Right cardiac atrium (tissue), 5 donors: ENCODE measurements around the gene ENAH. TPM values are rescaled to one million over a fixed set of nuclear protein-coding genes. Genes with fewer than 3 reads are reported as not detected.
"Not testable (repeated sequence)": the region's sequence is repeated elsewhere in the genome, so short reads cannot be mapped to it uniquely, and the experiment has no call there.

ENCODE experiments used
- ATAC-seq, 2 donors: fragments of 200-7000 bp; cut with Tn5 transposase; one replicate each; pipeline versions ENCODE4 v1.8.0 to v1.9.1; 2020; ENCODE audit warnings: moderate library complexity in 2 of 2, mild to moderate bottlenecking in 1 of 2
- DNase-seq, 3 donors: peaks; one replicate each; pipeline ENCODE4 v3.0.0-alpha.2; 2020
- H3K27ac ChIP-seq: one replicate; pipeline ENCODE4 v1.5.1; 2013; ENCODE audit warnings: mild to moderate bottlenecking, low read length, control low read depth, moderate library complexity
- H3K27me3 ChIP-seq: one replicate; pipeline ENCODE4 v1.6.1; 2013; ENCODE audit not compliant: control insufficient read depth, insufficient read depth
- H3K4me1 ChIP-seq: one replicate; pipeline ENCODE4 v1.6.1; 2013; ENCODE audit warnings: low read length; ENCODE audit not compliant: control insufficient read depth, insufficient read depth
- H3K4me3 ChIP-seq: one replicate; pipeline ENCODE4 v1.5.1; 2013; ENCODE audit warnings: low read length, control low read depth
- H3K9me3 ChIP-seq: one replicate; pipeline ENCODE4 v1.6.1; 2013; ENCODE audit warnings: low read length; ENCODE audit not compliant: control insufficient read depth
- WGBS: extraction: QIAGEN DNeasy Blood & Tissue Kit; methylation state at CpG from one replicate; pipeline ENCODE4 v1.1.7; 2013; 5-methylcytosine and 5-hydroxymethylcytosine counted together
- intact Hi-C, 4 donors: fragments of 100-400 bp; cut with DNase I; formaldehyde crosslinking; loops; one replicate each; pipeline versions ENCODE4 v1.11.0 to v1.14.0; 2022 to 2023
- long read RNA-seq, 4 donors: library from polyadenylated mRNA; unstranded; transcript quantifications; one replicate each; pipeline ENCODE4 v2.0.0, GENCODE V29; 2020 to 2021
- polyA plus RNA-seq: library from polyadenylated mRNA; stranded (reverse); fragments of 200-250 nt; gene quantifications from one replicate; pipeline ENCODE4 v1.2.3, GENCODE V29; 2013
- total RNA-seq, 4 donors: library from RNA; stranded (reverse); fragmentation: NEBNext Ultra II Directional; extraction: Animal tissue kit (Norgen Biotek cat#: 25700); gene quantifications; one replicate each; pipeline ENCODE4 v1.2.1, GENCODE V29; 2021
- donor health status: healthy with polysubstance abuse.
- donor health status: DM: no; HTN: yes; CAD: no.
- donor health status: DM: no; HTN: no; CAD: no.
- donor health status: DM: no; HTN: yes; CAD: no; lungs with severe emphysema.
- donor health status: DM: yes; HTN: yes; CAD: no.

The ENAH gene
- total RNA-seq (100 to 1,000 TPM in 3 of 4 donors, 10 to 100 TPM in 1; 99.0 to 132 (median 115) TPM), polyA plus RNA-seq (29.8 TPM)
- long read RNA-seq, donor 1, full-length matches to known transcripts = 4 of 30 reads
- long read RNA-seq, donor 1, partial matches to known transcripts = 9 of 30 reads
- long read RNA-seq, donor 1, other reads (novel, unspliced or antisense) = 17 of 30 reads
- long read RNA-seq, donor 2, full-length matches to known transcripts = 9 of 24 reads
- long read RNA-seq, donor 2, partial matches to known transcripts = 2 of 24 reads
- long read RNA-seq, donor 2, other reads (novel, unspliced or antisense) = 13 of 24 reads
- long read RNA-seq, donor 3, full-length matches to known transcripts = 2 of 36 reads
- long read RNA-seq, donor 3, partial matches to known transcripts = 5 of 36 reads
- long read RNA-seq, donor 3, other reads (novel, unspliced or antisense) = 29 of 36 reads
- long read RNA-seq, donor 4, full-length matches to known transcripts = 5 of 16 reads
- long read RNA-seq, donor 4, partial matches to known transcripts = 3 of 16 reads
- long read RNA-seq, donor 4, other reads (novel, unspliced or antisense) = 8 of 16 reads

- no peaks in the 10 kb centered on the region for H3K4me1 ChIP-seq
- peak; percentile 85 to 90 for ATAC-seq
- WGBS = under 1% methylated on average over 80 of the region's 90 CpGs
These were observed at the start of gene ENAH for GRCh38 chr1:225652729-225653462. ENAH (minus strand) TSS chr1:225653123; CDS start chr1:225652690, 433 bp downstream.

GRCh38 chr1:225700889-225701465 is 48.1 kb upstream of the ENAH start:
- H3K27ac ChIP-seq = no peak overlapping the region
- 95% methylated on average over 4 of the region's 4 CpGs for whole genome bisulfite sequencing

More at GRCh38 chr1:225652729-225653462, at the start of gene ENAH:
- peak within 1 kb of the TSS; percentile 98 for H3K27ac ChIP-seq
- no peaks in the 10 kb centered on the region for H3K9me3 ChIP-seq
- no peaks in the 10 kb centered on the region for H3K27me3 ChIP-seq
- peak; percentile 86 to 94 (median 94) for DNase-seq
- peak within 1 kb of the TSS; percentile 97 for H3K4me3 ChIP-seq
- intact Hi-C loops = loop anchor here in 3 of 4 donors (5.0 to 10.0 kb wide), 6 partner anchors 78 to 119 kb away; no protein-coding TSS in a partner anchor

GRCh38 chr1:225700164-225700821 is 47.4 kb upstream of the ENAH start:
- Histone ChIP-seq H3K27me3 (no peaks in the 10 kb centered on the region), H3K4me1 (peaks cover 8% of the 10 kb centered on the region), H3K4me3 (no peak overlapping the region), H3K9me3 (no peaks in the 10 kb centered on the region), H3K27ac (no peak overlapping the region)
- no peak for DNase-seq
- intact Hi-C loops = no loop called here
- ATAC-seq = no peak
- WGBS = 71% methylated on average over 16 of the region's 16 CpGs

More at GRCh38 chr1:225700889-225701465, 48.1 kb upstream of the ENAH start:
- H3K4me3 ChIP-seq = no peak overlapping the region
- no peak for ATAC-seq
- peaks cover 7% of the 10 kb centered on the region for H3K4me1 ChIP-seq
- H3K9me3 ChIP-seq = no peaks in the 10 kb centered on the region
- intact Hi-C loops = no loop called here
- DNase-seq = no peak
- H3K27me3 ChIP-seq = no peaks in the 10 kb centered on the region

- Histone ChIP-seq H3K4me3 (no peak overlapping the region), H3K27me3 (no peaks in the 10 kb centered on the region), H3K4me1 (peaks cover 16% of the 10 kb centered on the region), H3K27ac (no peak overlapping the region), H3K9me3 (no peaks in the 10 kb centered on the region)
- 43% methylated on average over 2 of the region's 2 CpGs for WGBS
- intact Hi-C loops = loop anchor here in 2 of 4 donors (5.0 to 10.0 kb wide), 2 partner anchors 38 to 55 kb away; no protein-coding TSS in a partner anchor
- ATAC-seq = no peak
- DNase-seq = no peak
These were observed 46.4 kb upstream of the ENAH start for GRCh38 chr1:225699336-225699735.

DNA sequence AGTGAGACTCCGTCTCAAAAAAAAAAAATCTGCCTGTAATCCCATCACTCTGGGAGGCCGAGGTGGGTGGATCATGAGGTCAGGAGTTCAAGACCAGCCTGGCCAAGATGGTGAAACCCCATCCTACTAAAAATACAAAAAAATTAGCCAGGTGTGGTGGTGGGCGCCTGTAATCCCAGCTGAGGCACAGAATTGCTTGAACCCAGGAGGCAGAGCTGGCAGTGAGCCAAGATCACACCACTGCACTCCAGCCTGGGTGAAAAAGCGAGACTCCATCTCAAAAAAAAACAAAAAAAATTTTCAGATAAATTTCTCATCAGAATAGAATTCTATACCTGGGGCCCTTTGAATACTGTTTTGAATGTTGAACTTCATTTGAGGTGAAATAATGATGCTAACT is 45.3 kb upstream of the ENAH start:
- DNase-seq, H3K4me3 ChIP-seq, H3K27ac ChIP-seq, H3K9me3 ChIP-seq, ATAC-seq, H3K27me3 ChIP-seq: not testable (repeated sequence)
- peaks cover 17% of the 10 kb centered on the region for H3K4me1 ChIP-seq
- intact Hi-C loops = loop anchor here in 2 of 4 donors (5.0 to 10.0 kb wide), 2 partner anchors 39 to 57 kb away; no protein-coding TSS in a partner anchor
- 96% methylated on average over 4 of the region's 4 CpGs for WGBS

DNA sequence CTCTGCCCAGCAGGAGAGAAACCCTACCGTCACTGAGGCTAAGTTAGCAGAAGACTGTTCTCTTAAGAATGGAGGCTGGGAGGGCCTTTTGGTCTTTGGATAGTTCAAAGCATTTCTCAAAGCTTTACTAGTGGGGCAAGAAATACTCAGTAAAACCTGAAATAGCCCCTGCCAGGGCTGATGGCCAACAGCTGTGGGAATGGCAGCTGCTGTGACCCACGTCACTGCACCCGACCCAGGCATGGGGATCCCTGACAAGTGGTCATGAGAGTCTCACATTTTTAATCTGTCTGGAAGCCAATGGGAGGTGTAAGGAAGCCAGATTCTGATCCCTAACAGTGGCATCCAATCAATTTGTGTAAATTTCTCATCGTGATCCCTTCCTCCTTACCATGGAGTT is 44.5 kb upstream of the ENAH start:
- Histone ChIP-seq H3K4me1 (peaks cover 17% of the 10 kb centered on the region), H3K4me3 (no peak overlapping the region), H3K27me3 (no peaks in the 10 kb centered on the region), H3K9me3 (no peaks in the 10 kb centered on the region), H3K27ac (peak overlapping the region; percentile 53)
- DNase-seq (peak; percentile 62 to 77 (median 72)), ATAC-seq (peak in 1 of 2 donors; percentile 5)
- intact Hi-C loops = loop anchor here in 2 of 4 donors (5.0 to 10.0 kb wide), 2 partner anchors 40 to 57 kb away; no protein-coding TSS in a partner anchor
- WGBS = 47% methylated on average over 4 of the region's 4 CpGs

DNA sequence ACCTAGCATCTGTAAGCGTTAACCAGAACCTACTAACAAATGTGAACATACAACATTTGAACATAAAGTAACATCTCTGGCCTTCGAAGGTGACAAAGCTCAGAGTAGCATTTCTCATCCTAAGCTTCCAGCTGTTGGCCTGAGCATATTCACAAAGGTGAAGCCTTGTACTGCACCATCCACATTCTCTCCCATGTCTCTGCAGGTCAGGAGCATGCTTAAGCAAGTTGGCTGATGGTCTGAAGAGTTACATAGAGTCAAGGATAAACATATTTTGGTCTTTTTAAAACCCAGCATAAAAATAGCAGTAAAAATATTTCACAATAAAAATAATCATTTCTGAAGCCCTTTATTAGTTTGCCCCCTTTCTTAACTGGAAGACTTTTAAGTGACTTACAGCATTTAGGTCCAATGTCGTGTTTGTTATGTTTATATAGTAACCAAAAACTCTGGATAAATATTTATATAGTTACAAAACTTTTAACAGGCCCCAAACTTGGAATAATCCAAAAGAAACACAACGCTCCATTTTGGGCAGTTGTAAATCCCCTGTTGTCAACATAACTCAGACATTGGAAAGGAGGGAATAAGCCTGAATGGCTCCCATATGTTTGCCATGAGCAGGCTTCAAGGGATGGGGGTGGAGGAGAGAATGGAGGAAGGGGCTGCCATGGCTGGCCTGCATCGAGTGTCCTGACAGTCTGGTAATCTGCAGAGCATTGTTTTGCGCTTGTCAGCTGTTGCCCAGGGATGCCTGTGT is 42.8 kb upstream of the ENAH start:
- intact Hi-C loops = loop anchor here in 2 of 4 donors (5.0 to 10.0 kb wide), 2 partner anchors 42 to 59 kb away; no protein-coding TSS in a partner anchor
- Histone ChIP-seq H3K9me3 (no peaks in the 10 kb centered on the region), H3K4me3 (no peak overlapping the region), H3K4me1 (peaks cover 19% of the 10 kb centered on the region), H3K27me3 (no peaks in the 10 kb centered on the region), H3K27ac (peak overlapping the region; percentile 39)
- DNase-seq (no peak), ATAC-seq (peak in 1 of 2 donors; percentile 3)
- WGBS = 58% methylated on average over 6 of the region's 6 CpGs

DNA sequence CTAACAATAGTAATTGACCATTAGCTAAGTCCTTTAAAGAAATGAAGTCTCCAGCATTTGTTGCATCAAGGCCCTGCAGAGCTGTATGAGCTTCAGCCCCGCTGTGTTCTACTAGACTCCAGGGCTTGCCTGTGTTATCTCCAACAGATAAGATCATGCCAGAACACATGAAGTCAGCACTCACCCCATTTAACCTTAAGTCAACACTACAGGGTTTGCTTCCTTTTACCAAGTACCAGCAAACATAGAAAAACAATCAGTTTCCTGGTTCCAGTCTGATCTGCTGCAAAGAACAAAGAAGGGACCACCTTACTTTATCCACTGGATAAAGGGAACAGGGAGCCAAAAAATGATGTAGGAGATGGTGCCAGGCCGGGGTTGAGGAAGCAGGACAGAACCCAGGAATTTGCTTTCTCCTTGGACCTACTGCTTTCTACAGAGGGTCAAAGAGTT is 41.3 kb upstream of the ENAH start:
- no peaks in the 10 kb centered on the region for H3K9me3 ChIP-seq
- peaks cover 19% of the 10 kb centered on the region for H3K4me1 ChIP-seq
- DNase-seq = peak; percentile 62 to 75 (median 66)
- intact Hi-C loops = loop anchor here in 1 of 4 donors (10.0 kb wide), 1 partner anchor 61 kb away; no protein-coding TSS in a partner anchor
- peak overlapping the region; percentile 60 for H3K27ac ChIP-seq
- 20% methylated on average over 2 of the region's 2 CpGs for WGBS
- peak; percentile 97 to 98 for ATAC-seq
- no peaks in the 10 kb centered on the region for H3K27me3 ChIP-seq
- no peak overlapping the region for H3K4me3 ChIP-seq

GRCh38 chr1:225693697-225694096 is 40.8 kb upstream of the ENAH start:
- not testable (repeated sequence) for H3K27me3 ChIP-seq, H3K4me3 ChIP-seq, H3K27ac ChIP-seq, H3K9me3 ChIP-seq, ATAC-seq
- peak in 1 of 3 donors; percentile 46 for DNase-seq
- 80% methylated on average over 6 of the region's 6 CpGs for WGBS
- intact Hi-C loops = loop anchor here in 1 of 4 donors (10.0 kb wide), 1 partner anchor 61 kb away; no protein-coding TSS in a partner anchor
- peaks cover 19% of the 10 kb centered on the region for H3K4me1 ChIP-seq
